Neural cell (in vitro differentiated cells): ENCODE data around the gene RETREG1. TPM values are rescaled to one million over a fixed set of nuclear protein-coding genes. Genes with fewer than 3 reads are reported as not detected.

Experiments
- H2AFZ ChIP-seq: fragments of 200-600, 300-800 bp; sonication (generic), shearing (Covaris generic); 2 replicates; pipeline ENCODE4 v1.6.0; 2014; ENCODE audit warnings: low read depth, mild to moderate bottlenecking, antibody characterized with exemption, low read length, moderate library complexity
- H3F3A ChIP-seq: fragments of 200-600 bp; shearing (Covaris generic); 2 replicates; pipeline ENCODE4 v1.6.1; 2016; ENCODE audit warnings: mild to moderate bottlenecking, moderate library complexity, mixed read lengths, antibody characterized with exemption, low read length; ENCODE audit not compliant: insufficient read depth, poor library complexity, severe bottlenecking
- H3K27ac ChIP-seq: fragments of 200-600, 300-800 bp; sonication (generic), shearing (Covaris generic); 2 replicates; pipeline ENCODE4 v1.5.1; 2014; ENCODE audit warnings: mild to moderate bottlenecking, low read length, moderate library complexity
- H3K27me3 ChIP-seq: fragments of 300-800, 200-600 bp; sonication (generic), shearing (Covaris generic); 2 replicates; pipeline ENCODE4 v1.6.0; 2014; ENCODE audit warnings: mild to moderate bottlenecking, low read depth, low read length, moderate library complexity; ENCODE audit not compliant: insufficient read depth
- H3K36me3 ChIP-seq: fragments of 300-800, 200-600 bp; sonication (generic), shearing (Covaris generic); 2 replicates; pipeline ENCODE4 v1.5.1; 2014; ENCODE audit warnings: mild to moderate bottlenecking, antibody characterized with exemption, low read length, moderate library complexity; ENCODE audit not compliant: insufficient read depth
- H3K4me2 ChIP-seq: fragments of 300-800, 200-600 bp; sonication (generic), shearing (Covaris generic); 2 replicates; pipeline ENCODE4 v1.6.0; 2014; ENCODE audit warnings: mild to moderate bottlenecking, low read length
- H3K4me3 ChIP-seq: fragments of 300-800, 200-600 bp; sonication (generic), shearing (Covaris generic); 2 replicates; pipeline ENCODE4 v1.5.1; 2014; ENCODE audit warnings: mild to moderate bottlenecking, low read length, moderate library complexity
- H3K79me2 ChIP-seq: fragments of 200-600 bp; shearing (Covaris generic); replicated peaks from 2 replicates; pipeline ENCODE4 v1.6.0; 2014; ENCODE audit warnings: mild to moderate bottlenecking, low read length, moderate library complexity; ENCODE audit not compliant: insufficient read depth
- H3K9ac ChIP-seq: fragments of 300-800, 200-600 bp; sonication (generic), shearing (Covaris generic); 2 replicates; pipeline ENCODE4 v1.6.1; 2016; ENCODE audit warnings: mild to moderate bottlenecking, low read length, mixed read lengths
- H3K9me2 ChIP-seq: fragments of 200-600 bp; shearing (Covaris generic); 2 replicates; pipeline ENCODE4 v1.6.1; 2016; ENCODE audit warnings: mild to moderate bottlenecking, low read length, mixed read lengths; ENCODE audit not compliant: insufficient read depth
- H3K9me3 ChIP-seq: fragments of 200-600, 300-800 bp; sonication (generic), shearing (Covaris generic); 2 replicates; pipeline ENCODE4 v1.6.1; 2016; ENCODE audit warnings: mild to moderate bottlenecking, mixed run types, low read length, moderate library complexity, mixed read lengths
- H4K20me1 ChIP-seq: fragments of 200-600 bp; shearing (Covaris generic); 2 replicates; pipeline ENCODE4 v1.6.1; 2016; ENCODE audit warnings: mild to moderate bottlenecking, mixed run types; ENCODE audit not compliant: insufficient read depth
- CTCF ChIP-seq: fragments of 450-650 bp; IDR thresholded peaks from 2 replicates; pipeline ENCODE4 v1.5.1; 2014; ENCODE audit warnings: antibody characterized with exemption, mild to moderate bottlenecking, moderate library complexity; ENCODE audit not compliant: poor library complexity, severe bottlenecking
- EZH2 ChIP-seq: fragments of 200-600, 300-800 bp; shearing (Covaris generic), sonication (generic); IDR thresholded peaks from 2 replicates; pipeline ENCODE4 v1.6.1; 2014; ENCODE audit warnings: antibody characterized with exemption, low read length, borderline replicate concordance, mild to moderate bottlenecking; ENCODE audit not compliant: insufficient read depth, poor library complexity, severe bottlenecking
- MXI1 ChIP-seq: fragments of 450-650 bp; conservative IDR thresholded peaks from 2 replicates; pipeline ENCODE4 v1.6.1; 2014; ENCODE audit warnings: antibody characterized with exemption, mild to moderate bottlenecking; ENCODE audit not compliant: poor library complexity, severe bottlenecking
- RAD21 ChIP-seq: fragments of 450-650 bp; conservative IDR thresholded peaks from 2 replicates; pipeline ENCODE4 v1.6.1; 2014; ENCODE audit warnings: antibody characterized with exemption, mild to moderate bottlenecking, moderate library complexity
- REST ChIP-seq: IDR thresholded peaks from 2 replicates; pipeline ENCODE4 v1.6.1; 2012; ENCODE audit warnings: borderline replicate concordance
- SMC3 ChIP-seq: fragments of 450-650 bp; conservative IDR thresholded peaks from 2 replicates; pipeline ENCODE4 v1.6.1; 2014; ENCODE audit warnings: antibody characterized with exemption, mild to moderate bottlenecking, moderate library complexity; ENCODE audit not compliant: poor library complexity
- TAF1 ChIP-seq: IDR thresholded peaks from 2 replicates; pipeline ENCODE4 v1.6.1; 2012; ENCODE audit warnings: low read depth
- polyA plus RNA-seq: library from polyadenylated mRNA; depleted of rRNA; stranded (reverse); fragments of >200 nt; gene quantifications from 2 replicates; pipeline ENCODE4 v1.2.3, GENCODE V29; 2014

RETREG1 gene
- polyA plus RNA-seq, 1 donor from 2014 or later = 25.4 TPM

- Histone ChIP-seq H3K36me3 (peaks cover 29% of the 10 kb centered on the region), H3K79me2 (peaks cover 10% of the 10 kb centered on the region)
These were observed 163.2 kb downstream of the RETREG1 start for GRCh38 chr5:16453609-16454008.

GRCh38 chr5:16450163-16450562, 166.6 kb downstream of the RETREG1 start:
- no peak for TF ChIP-seq RAD21
- TF ChIP-seq REST = no peak
- TF ChIP-seq SMC3 = no peak
- Histone ChIP-seq H3K27me3 (no peaks in the 10 kb centered on the region), H3K4me3 (no peak overlapping the region), H2AFZ (no peak overlapping the region), H3K9me2 (no peaks in the 10 kb centered on the region), H3K79me2 (peaks cover under 1% of the 10 kb centered on the region), H3K9me3 (no peaks in the 10 kb centered on the region), H3K36me3 (peaks cover 19% of the 10 kb centered on the region), H3K27ac (no peak overlapping the region), H3F3A (no peaks in the 10 kb centered on the region), H3K9ac (no peak overlapping the region), H4K20me1 (no peaks in the 10 kb centered on the region), H3K4me2 (no peak overlapping the region)

More at GRCh38 chr5:16453609-16454008, 163.2 kb downstream of the RETREG1 start:
- H4K20me1 ChIP-seq = no peaks in the 10 kb centered on the region
- no peak overlapping the region for H3K9ac ChIP-seq
- H2AFZ ChIP-seq = no peak overlapping the region
- H3K27ac ChIP-seq = no peak overlapping the region
- H3K4me3 ChIP-seq = no peak overlapping the region
- no peaks in the 10 kb centered on the region for H3K9me2 ChIP-seq
- no peak for TF ChIP-seq REST
- TF ChIP-seq SMC3 = peak; percentile 38
- TF ChIP-seq CTCF = peak; percentile 49
- TF ChIP-seq RAD21 = peak; percentile 57
- TF ChIP-seq TAF1 = no peak
- TF ChIP-seq MXI1 = no peak
- no peak for TF ChIP-seq EZH2
- no peak overlapping the region for H3K4me2 ChIP-seq
- no peaks in the 10 kb centered on the region for H3K9me3 ChIP-seq
- H3K27me3 ChIP-seq = no peaks in the 10 kb centered on the region
- H3F3A ChIP-seq = no peaks in the 10 kb centered on the region
